GM21360 (cell line): ENCODE data around the gene MYLK4.

Source experiments
- ATAC-seq: cut with Tn5 transposase; IDR thresholded peaks from one replicate; pipeline ENCODE4 v1.9.1; 2021; ENCODE audit warnings: mild to moderate bottlenecking, moderate library complexity; ENCODE audit not compliant: unreplicated experiment

Gene MYLK4

GRCh38 chr6:2758980-2759379 is 8.3 kb upstream of the MYLK4 start:
- no peak for ATAC-seq

- ATAC-seq = no peak
Measured at GRCh38 chr6:2756687-2757224, 6.0 kb upstream of the MYLK4 start.

DNA sequence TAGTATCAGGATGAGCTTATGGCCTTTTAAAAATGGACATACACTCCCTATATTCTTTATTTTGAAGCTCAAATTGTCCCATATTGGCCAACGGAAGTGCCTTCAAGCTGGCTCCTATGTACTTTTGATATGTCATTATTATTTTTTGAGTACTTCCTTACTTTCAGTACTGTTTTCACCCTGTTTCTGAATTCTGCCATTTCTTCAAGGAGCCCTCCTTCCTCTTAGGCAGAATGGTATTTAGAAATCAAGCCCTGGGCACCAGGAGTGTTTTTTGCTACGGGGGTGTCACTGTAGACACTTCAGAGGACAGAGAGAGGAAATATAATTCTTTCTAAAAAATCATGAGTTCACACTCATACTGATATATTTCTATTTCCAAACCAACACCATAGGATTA is 5.5 kb upstream of the MYLK4 start:
- no peak for ATAC-seq

- ATAC-seq = no peak
Measured at GRCh38 chr6:2755456-2755855, 4.7 kb upstream of the MYLK4 start.

GRCh38 chr6:2754911-2755310 is 4.2 kb upstream of the MYLK4 start:
- no peak for ATAC-seq

- no peak for ATAC-seq
Measured at GRCh38 chr6:2754393-2754792, 3.7 kb upstream of the MYLK4 start.

DNA sequence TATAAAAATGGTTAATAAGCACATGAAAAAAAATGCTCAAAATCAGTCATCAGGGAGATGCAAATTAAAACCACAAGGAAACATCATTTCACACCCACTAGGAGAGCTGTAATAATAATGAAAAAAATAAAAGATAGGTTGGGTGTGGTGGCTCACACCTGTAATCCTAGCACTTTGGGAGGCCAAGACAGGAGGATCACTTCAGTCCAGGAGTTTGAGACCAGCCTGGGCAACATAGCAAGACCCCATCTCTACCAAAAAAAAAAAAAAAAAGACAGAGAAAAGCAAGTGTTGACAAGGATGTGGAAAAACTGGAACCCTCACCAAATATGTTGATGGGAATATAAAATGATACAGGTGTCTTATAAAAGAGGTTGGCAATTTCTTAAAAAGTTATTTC is 3.0 kb upstream of the MYLK4 start:
- ATAC-seq = no peak

GRCh38 chr6:2753110-2753489 is 2.4 kb upstream of the MYLK4 start:
- ATAC-seq = no peak

GRCh38 chr6:2752477-2753109 is 1.9 kb upstream of the MYLK4 start:
- ATAC-seq = no peak

DNA sequence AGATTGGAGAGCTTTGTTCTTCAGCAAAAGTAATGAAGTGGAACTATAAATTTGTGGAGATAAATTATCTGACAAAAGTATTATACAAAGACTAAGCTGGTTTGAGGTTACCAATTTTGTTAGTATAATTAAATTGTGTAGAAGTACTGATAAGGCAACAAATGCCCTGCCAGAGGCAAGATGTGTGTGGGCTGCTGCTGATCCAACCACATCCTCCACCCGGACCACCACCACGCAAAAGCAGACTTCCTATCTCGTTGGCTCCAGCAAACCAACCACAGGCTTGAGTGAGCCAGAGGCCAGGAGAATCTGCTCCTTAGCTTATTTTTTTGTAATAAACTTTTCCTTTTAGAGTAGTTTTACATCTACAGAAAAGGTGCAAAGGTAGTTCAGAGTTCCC is 1.1 kb upstream of the MYLK4 start:
- ATAC-seq = no peak

- no peak for ATAC-seq
Measured at GRCh38 chr6:2749969-2750600, 637 bp downstream of the MYLK4 start.

GRCh38 chr6:2748183-2748582 is 2.5 kb downstream of the MYLK4 start:
- no peak for ATAC-seq

- ATAC-seq = no peak
Measured at GRCh38 chr6:2746557-2747061, 4.1 kb downstream of the MYLK4 start.

GRCh38 chr6:2745246-2745645 is 5.5 kb downstream of the MYLK4 start:
- ATAC-seq = no peak

DNA sequence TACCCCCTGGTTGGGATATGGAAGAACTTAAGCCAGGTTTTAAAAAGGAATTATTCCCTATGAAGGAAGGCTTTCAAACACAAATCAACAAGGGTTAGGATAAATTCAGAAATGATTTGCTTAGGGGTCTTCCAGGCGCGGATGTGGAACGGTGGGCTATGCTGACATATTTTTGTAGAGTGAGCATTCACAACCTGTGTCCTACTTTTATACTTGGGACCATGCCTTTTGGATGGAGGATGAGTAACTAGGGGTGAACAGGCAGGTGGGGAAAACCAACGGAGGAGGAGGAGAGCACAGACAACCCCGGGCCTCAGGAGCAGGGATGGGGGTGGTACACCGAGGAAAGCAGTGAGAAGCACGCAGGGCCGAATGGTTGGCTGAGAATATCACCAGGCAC is 5.9 kb downstream of the MYLK4 start:
- ATAC-seq = no peak

- no peak for ATAC-seq
Measured at GRCh38 chr6:2744209-2744771, 6.4 kb downstream of the MYLK4 start.

DNA sequence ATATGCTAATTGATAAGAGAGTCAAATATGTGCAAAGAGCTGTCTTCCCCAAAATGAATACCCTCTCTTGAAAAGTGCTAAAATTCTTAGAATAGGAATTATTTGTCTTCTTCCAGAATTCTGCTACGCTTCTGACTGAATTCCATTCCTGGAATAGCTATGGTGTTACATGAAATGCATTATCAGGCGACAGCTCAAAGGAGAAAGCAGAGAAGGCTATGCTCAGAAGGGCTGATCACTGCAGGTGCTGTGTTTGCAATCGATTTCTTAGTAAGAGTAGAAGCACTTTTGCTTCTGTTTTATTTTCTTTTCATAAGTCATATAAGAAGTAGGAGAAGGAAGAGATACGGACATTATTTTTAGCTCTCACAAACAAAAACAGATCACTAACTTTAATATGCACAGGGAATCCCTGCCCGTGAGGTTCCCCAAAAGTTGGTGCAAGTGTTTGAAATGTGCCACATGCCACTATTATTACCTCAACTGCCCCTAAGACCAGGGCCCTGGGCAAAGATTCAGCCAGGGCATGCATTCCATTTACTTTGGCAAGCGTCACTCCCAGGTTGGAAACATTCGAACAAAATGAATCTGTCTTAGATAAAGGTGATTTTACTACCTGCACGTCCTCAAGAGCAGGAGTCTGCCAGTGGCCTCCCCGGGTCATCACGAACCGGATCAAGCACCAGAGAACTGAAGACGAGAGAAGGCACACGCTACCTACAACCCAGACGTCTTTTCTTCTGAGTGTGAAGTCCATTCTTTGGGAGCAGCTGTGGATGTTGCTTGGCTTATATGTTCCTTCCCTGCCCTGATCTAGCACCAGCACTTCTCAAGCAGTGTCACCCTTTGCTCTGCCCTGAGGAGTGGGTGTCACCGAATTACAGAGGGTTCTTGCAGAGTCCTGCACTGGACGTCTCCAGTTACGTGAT is 7.2 kb downstream of the MYLK4 start:
- no peak for ATAC-seq

- ATAC-seq = no peak
Measured at GRCh38 chr6:2741756-2742155, 9.0 kb downstream of the MYLK4 start.

GRCh38 chr6:2740581-2740980 is 10.1 kb downstream of the MYLK4 start:
- ATAC-seq = no peak

DNA sequence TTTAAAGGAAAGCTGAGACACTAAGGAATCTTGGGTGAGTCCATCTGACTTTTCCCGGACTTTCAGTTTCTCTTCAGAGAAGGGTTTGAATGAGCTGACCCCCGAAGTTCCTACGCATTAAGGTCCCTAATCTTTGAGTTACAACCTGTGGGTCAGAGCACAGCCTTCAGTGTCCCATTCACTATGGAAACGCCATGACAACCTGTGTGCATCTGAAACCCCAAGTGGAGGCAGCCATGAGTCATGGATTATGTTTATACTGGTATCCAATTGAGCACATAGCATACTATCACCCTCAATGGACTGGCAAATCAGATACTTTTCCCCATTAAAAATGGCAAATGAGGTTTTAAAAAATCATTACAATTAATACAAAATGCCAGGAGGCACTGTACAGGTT is 11.4 kb downstream of the MYLK4 start:
- ATAC-seq = no peak

DNA sequence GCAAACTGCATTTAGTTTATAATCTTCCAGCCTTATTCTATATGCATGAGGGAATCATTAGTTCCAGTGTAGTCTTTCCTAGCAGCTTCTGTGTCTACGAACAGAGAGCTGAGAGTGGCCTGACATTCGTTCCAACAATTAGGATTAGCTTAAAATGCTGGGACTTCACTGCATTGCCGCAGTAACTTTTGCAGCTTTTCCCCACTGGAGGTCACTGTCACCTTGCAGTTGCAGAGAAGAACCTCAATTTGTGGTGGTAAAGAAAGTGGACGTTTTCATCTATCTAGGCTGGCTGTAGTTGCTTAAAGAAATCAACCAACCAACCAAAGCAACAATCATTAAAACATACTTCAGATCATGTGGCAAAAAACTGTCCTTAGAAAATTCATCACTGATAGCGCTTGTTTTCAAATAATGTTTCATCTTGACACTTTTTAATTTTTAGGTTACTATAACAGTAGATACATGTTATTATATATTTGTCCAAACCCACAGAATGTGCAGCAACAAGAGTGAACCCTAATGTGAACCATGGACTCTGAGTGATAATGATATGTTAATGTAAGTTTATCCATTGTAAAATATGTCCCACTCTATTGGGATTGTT is 12.2 kb downstream of the MYLK4 start:
- ATAC-seq = no peak
